ENCODE results near the gene RNU1-2.
A peak's percentile ranks its signal among the peaks of the same experiment; 100 is the strongest.
"Not testable (repeated sequence)": the region's sequence is repeated elsewhere in the genome, so short reads cannot be mapped to it uniquely, and the experiment has no call there.

The RNU1-2 gene

GRCh38 chr1:16895598-16896315, at the start of gene RNU1-2:
Gene RNU1-2, plus strand, starts transcription at chr1:16895980.
- DNase-seq: peak; percentile 78

GRCh38 chr1:16856201-16856600, 39.6 kb upstream of the RNU1-2 start:
- not testable (repeated sequence) for DNase-seq

DNA sequence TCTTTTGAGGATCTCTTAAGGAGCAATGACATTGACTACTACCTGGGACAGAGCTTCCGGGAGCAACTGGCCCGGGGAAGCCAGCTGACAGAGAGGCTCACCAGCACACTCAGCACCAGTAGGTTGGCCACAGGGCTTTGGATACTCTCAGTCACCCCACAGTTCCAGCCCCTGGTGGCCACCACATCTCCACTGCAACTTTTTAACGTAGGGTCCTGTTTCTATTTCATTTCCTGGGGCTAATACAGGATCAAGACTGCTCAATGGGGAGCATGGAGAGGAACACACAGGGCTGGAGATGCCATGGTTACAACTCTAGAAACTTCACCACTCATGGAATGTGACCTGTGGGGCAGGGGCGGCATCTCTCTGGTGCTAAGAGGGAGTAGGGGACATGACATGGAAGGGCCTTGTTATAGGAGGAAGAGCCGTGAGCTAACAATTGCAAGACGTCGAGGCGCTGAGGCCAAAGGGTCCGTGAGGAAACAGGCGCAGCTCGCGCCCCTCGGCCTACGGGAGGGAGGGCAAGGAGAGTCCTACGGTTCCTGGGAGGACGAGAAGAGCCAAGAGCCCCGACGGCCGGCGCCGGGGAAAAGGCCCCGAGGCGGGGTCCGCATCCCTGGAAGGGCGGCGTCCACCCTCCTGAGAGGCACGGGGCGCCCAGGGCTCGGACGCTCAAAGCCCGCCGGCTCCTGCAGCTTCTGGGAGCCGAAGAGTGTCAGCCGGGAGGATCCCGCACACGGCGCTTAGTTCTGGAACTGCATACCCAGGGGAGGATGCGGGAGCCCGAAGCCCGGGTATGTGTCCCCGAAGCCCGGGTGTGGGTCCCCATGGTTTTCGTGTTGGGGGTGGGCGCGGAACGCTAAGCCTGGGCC, 36.4 kb upstream of the RNU1-2 start:
- DNase-seq: not testable (repeated sequence)

DNA sequence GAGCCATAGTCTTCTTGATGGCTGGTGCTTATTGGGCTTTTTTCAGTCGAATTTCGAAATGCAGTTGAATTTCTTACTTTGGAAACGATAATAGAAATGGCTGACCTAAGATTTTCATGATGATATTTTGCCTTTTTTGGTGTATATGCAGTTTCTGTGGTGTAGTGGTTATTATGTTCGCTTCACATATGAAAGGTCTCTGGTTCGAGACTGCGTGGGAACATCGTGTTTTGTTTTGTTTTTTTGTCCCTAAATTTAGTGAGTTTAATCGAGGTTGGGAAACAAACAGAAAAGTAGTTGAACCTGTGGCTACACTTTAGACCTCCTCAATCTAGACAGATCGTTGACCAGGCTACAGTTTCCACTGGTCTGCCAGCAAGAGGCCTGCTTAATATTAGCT, 35.7 kb upstream of the RNU1-2 start:
- DNase-seq: not testable (repeated sequence)

GRCh38 chr1:16861832-16862245, 33.9 kb upstream of the RNU1-2 start:
- DNase-seq: not testable (repeated sequence)

DNA sequence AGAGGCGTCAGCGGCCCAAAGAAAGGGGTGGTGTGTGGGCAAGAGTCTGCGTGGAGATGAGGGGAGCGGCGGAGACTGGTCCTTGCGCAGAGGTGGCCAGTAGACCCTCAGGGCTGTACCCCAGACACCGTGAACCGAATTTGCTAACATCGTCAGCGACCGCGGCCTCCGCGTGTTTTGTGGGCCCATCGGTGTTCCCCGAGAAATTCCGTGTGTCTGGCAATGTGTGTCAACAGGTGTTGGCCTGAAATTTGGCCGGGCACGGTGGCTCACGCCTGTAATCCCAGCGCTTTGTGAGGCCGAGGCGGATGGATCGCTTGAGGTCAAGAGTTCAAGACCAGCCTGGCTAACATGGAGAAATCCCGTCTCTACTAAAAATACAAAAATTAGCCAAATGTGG, 33.4 kb upstream of the RNU1-2 start:
- DNase-seq: not testable (repeated sequence)

GRCh38 chr1:16863024-16863423, 32.8 kb upstream of the RNU1-2 start:
- DNase-seq: not testable (repeated sequence)

- not testable (repeated sequence) for DNase-seq
Observed at GRCh38 chr1:16866926-16867707, 28.7 kb upstream of the RNU1-2 start.

DNA sequence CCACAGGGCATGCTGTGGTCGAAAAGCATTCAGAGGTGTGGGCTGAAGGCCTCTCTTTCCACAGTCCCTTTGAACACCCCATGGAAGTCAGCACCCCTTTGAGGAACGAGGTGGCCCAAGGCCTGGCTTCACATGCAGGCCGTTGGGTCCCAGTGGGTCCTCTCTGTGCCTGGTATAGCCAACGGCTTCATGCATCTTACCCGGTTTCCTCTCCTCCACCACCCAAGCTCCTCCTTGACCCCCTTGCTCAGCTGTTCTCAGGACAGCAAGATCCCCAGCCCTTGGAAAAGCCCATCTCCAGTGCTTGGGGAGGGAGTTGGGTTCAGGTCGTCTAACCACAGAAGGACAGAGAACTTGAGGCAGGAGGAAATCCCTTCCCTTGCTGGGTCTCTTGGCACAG, 27.0 kb upstream of the RNU1-2 start:
- not testable (repeated sequence) for DNase-seq

- not testable (repeated sequence) for DNase-seq
Observed at GRCh38 chr1:16869996-16870395, 25.8 kb upstream of the RNU1-2 start.

- not testable (repeated sequence) for DNase-seq
Observed at GRCh38 chr1:16871171-16871570, 24.6 kb upstream of the RNU1-2 start.

- DNase-seq: not testable (repeated sequence)
Observed at GRCh38 chr1:16872152-16873075, 23.4 kb upstream of the RNU1-2 start.

DNA sequence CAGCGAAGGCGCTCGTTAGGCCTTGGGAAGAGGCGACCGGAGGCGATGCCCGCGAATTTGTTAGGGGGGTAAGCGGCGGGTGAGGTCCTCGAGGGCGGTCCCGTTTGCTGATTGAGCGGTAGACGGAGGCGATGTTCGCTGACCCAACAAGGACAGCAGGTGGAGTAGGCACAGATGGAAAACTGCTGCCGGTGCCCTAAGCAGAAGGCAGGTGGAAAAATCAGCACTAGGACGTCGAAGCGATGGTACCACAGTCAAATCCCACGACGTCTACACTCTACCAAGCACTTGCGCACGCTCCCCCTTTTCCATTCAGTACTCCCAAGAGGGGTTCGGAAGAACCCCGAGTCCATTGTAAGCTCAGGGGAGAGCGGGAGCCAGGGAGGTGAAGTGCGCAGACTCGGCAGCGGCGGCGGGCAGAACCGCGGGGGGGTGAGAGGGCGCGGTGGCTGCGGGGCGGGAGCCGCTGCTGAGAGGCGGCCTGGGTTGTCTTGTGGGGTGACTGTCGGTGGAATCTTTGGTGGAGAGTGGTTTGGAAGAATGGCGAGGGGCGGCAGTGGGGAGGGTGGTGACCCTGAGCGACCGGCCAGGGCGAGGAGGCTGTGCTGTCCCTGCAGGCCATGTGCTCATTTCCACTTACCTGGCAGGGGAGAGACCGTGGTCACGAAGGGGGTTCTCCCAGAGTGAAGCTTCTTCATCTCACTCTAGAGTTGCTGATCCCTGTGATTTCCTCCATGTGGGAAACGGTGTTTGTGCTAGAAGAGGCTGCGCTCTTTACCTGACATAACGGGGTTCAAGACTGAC, 22.5 kb upstream of the RNU1-2 start:
- not testable (repeated sequence) for DNase-seq

GRCh38 chr1:16874968-16875765, 20.6 kb upstream of the RNU1-2 start:
- not testable (repeated sequence) for DNase-seq

DNA sequence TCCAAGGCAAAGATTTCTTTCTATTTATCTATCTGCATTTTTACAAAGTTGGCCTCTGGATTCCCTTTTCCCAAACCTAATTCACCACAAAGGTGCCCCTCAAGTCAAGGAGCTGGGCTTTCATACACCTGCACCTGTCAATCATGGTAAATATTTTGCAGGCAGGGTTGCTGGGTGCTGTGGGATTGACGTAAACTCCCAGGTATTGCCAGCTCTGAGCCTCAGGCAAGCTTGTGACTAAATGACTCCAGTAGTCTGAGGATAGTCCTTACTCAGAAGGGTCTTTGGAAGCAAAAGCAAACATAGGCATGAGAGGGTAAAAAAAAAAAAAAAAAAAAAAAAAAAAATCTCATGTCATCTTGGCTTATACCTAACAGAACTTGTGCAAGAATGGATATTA, 14.0 kb upstream of the RNU1-2 start:
- DNase-seq: not testable (repeated sequence)

DNA sequence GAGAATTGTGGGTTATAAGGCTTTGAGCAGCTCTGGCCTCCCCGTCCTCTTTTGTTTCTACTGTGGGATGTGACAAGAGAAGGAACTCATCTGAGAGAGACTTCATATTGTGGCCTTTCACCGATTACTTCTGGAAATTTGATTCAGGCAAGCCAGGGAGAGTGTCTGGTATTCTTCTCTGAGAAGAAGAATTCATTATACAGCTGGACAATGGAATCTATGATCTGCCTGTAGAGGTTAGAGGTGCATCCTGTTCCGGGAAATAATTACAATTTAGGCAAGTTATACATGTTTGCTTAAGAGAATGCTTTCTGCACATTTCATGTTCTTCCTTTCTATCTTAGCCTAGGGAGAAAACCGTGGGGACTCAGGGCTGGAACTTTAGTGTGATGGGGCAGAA, 12.8 kb upstream of the RNU1-2 start:
- DNase-seq: no peak

DNA sequence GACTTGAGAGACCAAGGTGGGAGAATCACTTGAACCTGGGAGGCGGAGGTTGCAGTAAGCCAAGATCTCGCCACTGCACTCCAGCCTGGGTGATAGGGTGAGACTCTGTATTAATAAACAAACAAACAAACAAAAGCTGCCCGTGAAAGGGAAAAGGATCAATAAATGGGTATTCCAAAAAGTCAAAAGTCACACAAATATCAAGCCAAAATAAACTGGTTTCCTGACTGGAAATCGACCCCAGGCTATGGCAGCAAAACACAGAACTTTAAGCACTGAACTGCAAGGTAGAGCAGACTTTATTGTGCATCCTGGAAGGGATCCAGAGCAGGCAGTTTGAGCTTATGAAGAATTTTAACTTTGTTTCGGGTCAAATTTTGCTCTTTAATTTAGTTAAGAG, 11.3 kb upstream of the RNU1-2 start:
- DNase-seq: not testable (repeated sequence)

DNA sequence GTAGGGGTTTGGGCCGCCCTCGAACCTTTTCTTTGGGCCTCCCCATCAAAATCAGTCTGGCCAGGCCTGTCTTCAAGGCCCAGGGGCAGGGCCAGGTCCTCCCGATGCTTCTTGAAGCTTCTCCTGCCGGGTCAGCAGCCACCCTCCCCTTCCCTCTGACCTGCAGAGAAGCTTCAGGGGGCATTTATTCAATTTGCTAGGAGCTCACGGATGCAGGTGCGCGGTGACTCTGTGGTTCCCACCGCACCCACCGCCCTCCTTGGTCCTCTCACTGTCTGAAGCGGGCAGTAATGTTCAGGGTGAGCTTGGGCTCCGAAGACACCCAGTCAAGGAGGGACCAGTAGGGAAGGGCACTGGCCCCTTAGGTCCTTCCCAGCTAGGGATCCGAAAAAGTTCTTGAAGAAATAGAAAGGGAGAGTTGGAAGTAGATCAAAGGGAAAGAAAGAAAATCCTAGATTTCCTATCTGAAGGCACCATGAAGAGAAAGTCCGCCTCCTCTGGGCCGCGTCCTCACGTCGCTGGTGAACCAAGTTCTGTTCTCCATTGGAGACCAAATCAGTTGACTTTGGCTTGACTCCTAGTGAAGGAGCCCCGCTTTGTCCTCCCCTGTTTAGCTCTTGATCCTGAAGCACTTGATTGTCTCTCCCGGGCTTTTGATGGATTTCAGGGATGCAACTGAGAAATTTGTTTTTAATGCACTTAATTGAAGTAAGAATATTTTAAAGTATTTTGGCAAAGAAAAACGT, 8.7 kb upstream of the RNU1-2 start:
- DNase-seq: no peak

Data from NK-92 treated with Interleukin-12 subunit alpha and Interleukin-12 subunit beta, amount 100 ng/mL, for 24 hours (cell line).